Activated T-cell treated with anti-CD3 and anti-CD28 coated beads, Interleukin-2, amount 50 U/mL, for 48 hours (primary cell): Measurements from ENCODE around the gene OSBPL2.

Source experiments
- DNase-seq, 2 experiments: peaks; one replicate each; pipeline ENCODE4 v3.0.0-alpha.2; 2020

The OSBPL2 gene

GRCh38 chr20:62287129-62287528 lies 48.8 kb downstream of the OSBPL2 start:
- DNase-seq: no peak

- no peak for DNase-seq
Observed at GRCh38 chr20:62287759-62288534, 49.6 kb downstream of the OSBPL2 start.

- DNase-seq: no peak
Observed at GRCh38 chr20:62288535-62289105, 50.3 kb downstream of the OSBPL2 start.

GRCh38 chr20:62289131-62289530 lies 50.8 kb downstream of the OSBPL2 start:
- no peak for DNase-seq

- DNase-seq: no peak
Observed at GRCh38 chr20:62289898-62290297, 51.6 kb downstream of the OSBPL2 start.

GRCh38 chr20:62291251-62292066 lies 53.1 kb downstream of the OSBPL2 start:
- no peak for DNase-seq

GRCh38 chr20:62292108-62292507 lies 53.8 kb downstream of the OSBPL2 start:
- DNase-seq: no peak

- no peak for DNase-seq
Observed at GRCh38 chr20:62293111-62293784, 54.9 kb downstream of the OSBPL2 start.

GRCh38 chr20:62293946-62294345 lies 55.6 kb downstream of the OSBPL2 start:
- no peak for DNase-seq

GRCh38 chr20:62294516-62294915 lies 56.2 kb downstream of the OSBPL2 start:
- no peak for DNase-seq

GRCh38 chr20:62296724-62297448 lies 58.6 kb downstream of the OSBPL2 start:
- DNase-seq: no peak

GRCh38 chr20:62297449-62298227 lies 59.3 kb downstream of the OSBPL2 start:
- no peak for DNase-seq

GRCh38 chr20:62298577-62299249 lies 60.4 kb downstream of the OSBPL2 start:
- DNase-seq: no peak

GRCh38 chr20:62299666-62300236 lies 61.4 kb downstream of the OSBPL2 start:
- no peak for DNase-seq

- DNase-seq: no peak
Observed at GRCh38 chr20:62300319-62300718, 62.0 kb downstream of the OSBPL2 start.

- DNase-seq: no peak
Observed at GRCh38 chr20:62301111-62301668, 62.9 kb downstream of the OSBPL2 start.

- peak; percentile 94 for DNase-seq
Observed at GRCh38 chr20:62301773-62302340, 63.5 kb downstream of the OSBPL2 start.

GRCh38 chr20:62302341-62303061 lies 64.2 kb downstream of the OSBPL2 start, which contains the start of gene ADRM1:
ADRM1 (plus strand) TSS chr20:62302997; CDS start chr20:62303569, 572 bp downstream.
- DNase-seq: peak; percentile 98 to 99

- DNase-seq: no peak
Observed at GRCh38 chr20:62303062-62303339, 64.7 kb downstream of the OSBPL2 start.
